Skeletal muscle cell (primary cell): ENCODE results near the gene PPIL6.
A peak's percentile ranks its signal among the peaks of the same experiment; 100 is the strongest.
"Not testable (repeated sequence)": the region's sequence is repeated elsewhere in the genome, so short reads cannot be mapped to it uniquely, and the experiment has no call there.

ENCODE experiments used
- DNase-seq: peaks from one replicate; pipeline ENCODE4 v3.0.0-alpha.2; 2010; ENCODE audit warnings: low read depth
- H3K4me3 ChIP-seq: 2 replicates; pipeline ENCODE4 v1.5.1; 2011; ENCODE audit warnings: low read depth, mild to moderate bottlenecking, control low read depth, low read length, moderate library complexity

The PPIL6 gene

GRCh38 chr6:109469591-109470189 is 29.3 kb upstream of the PPIL6 start:
- DNase-seq: no peak
- H3K4me3 ChIP-seq: no peak overlapping the region

- H3K4me3 ChIP-seq: no peak overlapping the region
- DNase-seq: no peak
Measured at GRCh38 chr6:109467696-109468095, 27.3 kb upstream of the PPIL6 start.

GRCh38 chr6:109466212-109466923 is 25.9 kb upstream of the PPIL6 start:
- H3K4me3 ChIP-seq: no peak overlapping the region
- DNase-seq: no peak

- no peak overlapping the region for H3K4me3 ChIP-seq
Measured at GRCh38 chr6:109465772-109466171, 25.3 kb upstream of the PPIL6 start.

GRCh38 chr6:109461733-109462526 is 21.5 kb upstream of the PPIL6 start:
- no peak overlapping the region for H3K4me3 ChIP-seq
- no peak for DNase-seq

More at GRCh38 chr6:109465772-109466171, 25.3 kb upstream of the PPIL6 start:
- no peak for DNase-seq

GRCh38 chr6:109461205-109461604 is 20.8 kb upstream of the PPIL6 start:
- not testable (repeated sequence) for DNase-seq, H3K4me3 ChIP-seq

- H3K4me3 ChIP-seq: no peak overlapping the region
- DNase-seq: no peak
Measured at GRCh38 chr6:109460161-109460829, 19.9 kb upstream of the PPIL6 start.

GRCh38 chr6:109458774-109459531 is 18.5 kb upstream of the PPIL6 start:
- H3K4me3 ChIP-seq: no peak overlapping the region
- DNase-seq: no peak

GRCh38 chr6:109457562-109457996 is 17.2 kb upstream of the PPIL6 start:
- H3K4me3 ChIP-seq: no peak overlapping the region
- no peak for DNase-seq

- no peak for DNase-seq
- H3K4me3 ChIP-seq: peak overlapping the region; percentile 89
Measured at GRCh38 chr6:109456710-109457561, 16.5 kb upstream of the PPIL6 start.

- no peak for DNase-seq
- H3K4me3 ChIP-seq: peak overlapping the region; percentile 89
Measured at GRCh38 chr6:109456111-109456583, 15.7 kb upstream of the PPIL6 start.

GRCh38 chr6:109455437-109456110 is 15.1 kb upstream of the PPIL6 start, which contains the start of gene MICAL1:
Gene MICAL1 (minus strand): TSS chr6:109455772. CDS start chr6:109454196, 1,576 bp downstream.
- H3K4me3 ChIP-seq: peak within 1 kb of the TSS; percentile 89
- DNase-seq: no peak

- peak overlapping the region; percentile 89 for H3K4me3 ChIP-seq
Measured at GRCh38 chr6:109454496-109455436, 14.3 kb upstream of the PPIL6 start.

GRCh38 chr6:109453594-109454495 is 13.4 kb upstream of the PPIL6 start:
- H3K4me3 ChIP-seq: peak overlapping the region; percentile 89
- DNase-seq: no peak

More at GRCh38 chr6:109454496-109455436, 14.3 kb upstream of the PPIL6 start:
- DNase-seq: no peak

- no peak overlapping the region for H3K4me3 ChIP-seq
- DNase-seq: no peak
Measured at GRCh38 chr6:109453156-109453555, 12.7 kb upstream of the PPIL6 start.
